ENCODE measurements around the gene GAS2L2.

DNA sequence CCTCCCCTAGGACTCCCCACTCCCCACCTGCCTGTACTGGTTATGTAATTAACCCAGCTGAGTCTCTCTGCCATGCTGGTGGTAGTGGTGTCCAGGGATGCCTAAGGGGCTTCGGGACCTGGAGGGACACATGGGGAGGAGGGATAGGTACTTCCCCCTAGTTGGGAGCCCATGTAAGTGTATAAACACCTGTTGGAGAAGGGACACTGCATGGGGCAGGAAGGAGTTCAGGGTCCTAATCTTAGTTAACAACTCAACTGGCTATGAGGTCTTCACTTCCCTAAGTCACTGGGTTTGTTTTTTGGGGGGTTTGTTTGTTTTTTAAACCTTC lies 20.3 kb downstream of the GAS2L2 start:
- TF ChIP-seq, protein P1, sequence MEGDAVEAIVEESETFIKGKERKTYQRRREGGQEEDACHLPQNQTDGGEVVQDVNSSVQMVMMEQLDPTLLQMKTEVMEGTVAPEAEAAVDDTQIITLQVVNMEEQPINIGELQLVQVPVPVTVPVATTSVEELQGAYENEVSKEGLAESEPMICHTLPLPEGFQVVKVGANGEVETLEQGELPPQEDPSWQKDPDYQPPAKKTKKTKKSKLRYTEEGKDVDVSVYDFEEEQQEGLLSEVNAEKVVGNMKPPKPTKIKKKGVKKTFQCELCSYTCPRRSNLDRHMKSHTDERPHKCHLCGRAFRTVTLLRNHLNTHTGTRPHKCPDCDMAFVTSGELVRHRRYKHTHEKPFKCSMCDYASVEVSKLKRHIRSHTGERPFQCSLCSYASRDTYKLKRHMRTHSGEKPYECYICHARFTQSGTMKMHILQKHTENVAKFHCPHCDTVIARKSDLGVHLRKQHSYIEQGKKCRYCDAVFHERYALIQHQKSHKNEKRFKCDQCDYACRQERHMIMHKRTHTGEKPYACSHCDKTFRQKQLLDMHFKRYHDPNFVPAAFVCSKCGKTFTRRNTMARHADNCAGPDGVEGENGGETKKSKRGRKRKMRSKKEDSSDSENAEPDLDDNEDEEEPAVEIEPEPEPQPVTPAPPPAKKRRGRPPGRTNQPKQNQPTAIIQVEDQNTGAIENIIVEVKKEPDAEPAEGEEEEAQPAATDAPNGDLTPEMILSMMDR (IDR thresholded peaks at IDR 0.05), result no peak
- no peak for TF ChIP-seq POLR2AphosphoS5 (IDR thresholded peaks at IDR 0.05)

All from breast epithelium (tissue), 3 donors.